ENCODE data around the gene ANO4. TPM values are rescaled to one million over a fixed set of nuclear protein-coding genes. Genes with fewer than 3 reads are reported as not detected.

The ANO4 gene
- total and polyA plus RNA-seq, 2 donors (not counting 1 experiment from before 2014, with no cell fraction given): not detected

DNA sequence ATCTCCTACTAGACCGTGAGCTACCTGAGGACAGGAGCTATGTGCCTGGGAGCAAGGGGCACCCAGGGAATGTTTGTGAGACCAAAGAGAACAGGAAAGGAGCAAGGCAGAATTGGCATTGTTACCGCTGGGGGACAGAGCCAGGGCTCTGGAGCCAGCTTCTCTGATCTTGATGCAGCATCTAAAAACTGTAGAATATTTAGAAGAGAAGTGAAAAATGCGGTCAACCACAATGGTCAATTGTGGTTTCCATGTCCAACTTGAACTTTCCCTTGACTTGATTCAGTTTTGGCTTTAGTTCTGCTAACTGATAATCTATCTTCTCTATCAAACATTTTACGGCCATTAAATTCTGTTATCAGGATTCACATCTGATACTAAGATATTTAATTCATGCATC lies 201.2 kb downstream of the ANO4 start:
- DNase-seq (no peak), ATAC-seq (ENCODE audit: low read depth) (no peak)
- TF ChIP-seq EZH2 (IDR thresholded peaks at IDR 0.05; ENCODE audit: borderline replicate concordance, insufficient read depth, low read depth, low read length, poor library complexity, severe bottlenecking): no peak
- TF ChIP-seq, protein P1, sequence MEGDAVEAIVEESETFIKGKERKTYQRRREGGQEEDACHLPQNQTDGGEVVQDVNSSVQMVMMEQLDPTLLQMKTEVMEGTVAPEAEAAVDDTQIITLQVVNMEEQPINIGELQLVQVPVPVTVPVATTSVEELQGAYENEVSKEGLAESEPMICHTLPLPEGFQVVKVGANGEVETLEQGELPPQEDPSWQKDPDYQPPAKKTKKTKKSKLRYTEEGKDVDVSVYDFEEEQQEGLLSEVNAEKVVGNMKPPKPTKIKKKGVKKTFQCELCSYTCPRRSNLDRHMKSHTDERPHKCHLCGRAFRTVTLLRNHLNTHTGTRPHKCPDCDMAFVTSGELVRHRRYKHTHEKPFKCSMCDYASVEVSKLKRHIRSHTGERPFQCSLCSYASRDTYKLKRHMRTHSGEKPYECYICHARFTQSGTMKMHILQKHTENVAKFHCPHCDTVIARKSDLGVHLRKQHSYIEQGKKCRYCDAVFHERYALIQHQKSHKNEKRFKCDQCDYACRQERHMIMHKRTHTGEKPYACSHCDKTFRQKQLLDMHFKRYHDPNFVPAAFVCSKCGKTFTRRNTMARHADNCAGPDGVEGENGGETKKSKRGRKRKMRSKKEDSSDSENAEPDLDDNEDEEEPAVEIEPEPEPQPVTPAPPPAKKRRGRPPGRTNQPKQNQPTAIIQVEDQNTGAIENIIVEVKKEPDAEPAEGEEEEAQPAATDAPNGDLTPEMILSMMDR (IDR thresholded peaks at IDR 0.05): no peak
- Histone ChIP-seq H3K4me1 (ENCODE audit: control insufficient read depth in 2 of 2, insufficient read depth in 2 of 2, low read length in 2 of 2) (no peaks in the 10 kb centered on the region), H3K4me2 (replicated peaks; ENCODE audit: low read depth, low read length, poor library complexity, severe bottlenecking) (no peak overlapping the region), H3K9me3 (ENCODE audit: control extremely low read depth in 1 of 3, control insufficient read depth in 2 of 3, insufficient read depth in 1 of 3, low read length in 2 of 3) (no peaks in the 10 kb centered on the region), H3K36me3 (replicated peaks in 1 of 2; ENCODE audit: control extremely low read depth in 1 of 2, control insufficient read depth in 1 of 2, extremely low read depth in 1 of 2, insufficient read depth in 2 of 2, low read length in 1 of 2) (no peaks in the 10 kb centered on the region), H3K9ac (ENCODE audit: low read length) (no peak overlapping the region), H3K27ac (ENCODE audit: low read length in 2 of 2) (no peak overlapping the region), H3K4me3 (ENCODE audit: control extremely low read depth in 1 of 5, extremely low read depth in 1 of 5, insufficient read depth in 1 of 5, low read depth in 2 of 5, low read length in 4 of 5) (no peak overlapping the region), H3K79me2 (ENCODE audit: control insufficient read depth, insufficient read depth, low read length) (no peaks in the 10 kb centered on the region), H4K20me1 (ENCODE audit: control insufficient read depth, insufficient read depth, low read length, poor library complexity, severe bottlenecking) (no peaks in the 10 kb centered on the region), H2AFZ (ENCODE audit: insufficient read depth, low read depth, low read length, poor library complexity, severe bottlenecking) (no peak overlapping the region), H3K27me3 (replicated peaks in 1 of 4; ENCODE audit: control extremely low read depth in 1 of 4, control insufficient read depth in 3 of 4, insufficient read depth in 4 of 4, low read length in 3 of 4) (no peaks in the 10 kb centered on the region)
- Mint-ChIP-seq H3K27ac (no peak overlapping the region), H3K4me1 (no peaks in the 10 kb centered on the region), H3K4me3 (no peak overlapping the region), H3K9me3 (ENCODE audit: insufficient read depth) (no peaks in the 10 kb centered on the region), H3K27me3 (peaks cover 6% of the 10 kb centered on the region)
- CTCF ChIA-PET: no interaction called here
- POLR2A ChIA-PET: no interaction called here
- intact Hi-C loops (cut with micrococcal nuclease): no loop called here
- WGBS (ENCODE audit: insufficient coverage): 86% methylated on average over 2 of the region's 4 CpGs

DNA sequence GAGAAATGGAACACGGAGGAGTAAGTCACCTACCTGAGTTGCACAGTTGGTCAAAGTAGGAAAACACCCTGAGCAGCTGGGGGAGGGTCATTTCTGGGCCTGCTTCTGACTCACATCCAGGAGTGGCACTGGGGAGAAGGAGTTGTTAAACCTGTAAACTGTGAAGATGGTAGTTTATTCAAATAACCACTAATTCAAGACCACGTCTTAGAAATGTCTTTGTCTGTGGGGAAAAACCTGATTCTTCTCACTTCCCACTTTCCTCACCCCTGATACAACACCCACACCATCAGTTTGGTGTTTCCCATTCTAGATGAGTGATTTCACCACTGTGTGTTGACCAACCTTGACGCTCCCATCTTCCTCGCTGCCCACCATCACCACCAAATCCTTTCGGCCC lies 207.1 kb downstream of the ANO4 start:
- Histone ChIP-seq H3K79me2 (ENCODE audit: control insufficient read depth, insufficient read depth, low read length) (no peaks in the 10 kb centered on the region), H3K4me2 (replicated peaks; ENCODE audit: low read depth, low read length, poor library complexity, severe bottlenecking) (no peak overlapping the region), H3K4me3 (ENCODE audit: control extremely low read depth in 1 of 5, extremely low read depth in 1 of 5, insufficient read depth in 1 of 5, low read depth in 2 of 5, low read length in 4 of 5) (no peak overlapping the region), H4K20me1 (ENCODE audit: control insufficient read depth, insufficient read depth, low read length, poor library complexity, severe bottlenecking) (no peaks in the 10 kb centered on the region), H3K4me1 (ENCODE audit: control insufficient read depth in 2 of 2, insufficient read depth in 2 of 2, low read length in 2 of 2) (no peaks in the 10 kb centered on the region), H3K9me3 (ENCODE audit: control extremely low read depth in 1 of 3, control insufficient read depth in 2 of 3, insufficient read depth in 1 of 3, low read length in 2 of 3) (no peaks in the 10 kb centered on the region), H3K9ac (ENCODE audit: low read length) (no peak overlapping the region), H3K27ac (ENCODE audit: low read length in 2 of 2) (no peak overlapping the region), H2AFZ (ENCODE audit: insufficient read depth, low read depth, low read length, poor library complexity, severe bottlenecking) (no peak overlapping the region), H3K36me3 (replicated peaks in 1 of 2; ENCODE audit: control extremely low read depth in 1 of 2, control insufficient read depth in 1 of 2, extremely low read depth in 1 of 2, insufficient read depth in 2 of 2, low read length in 1 of 2) (no peaks in the 10 kb centered on the region), H3K27me3 (replicated peaks in 1 of 4; ENCODE audit: control extremely low read depth in 1 of 4, control insufficient read depth in 3 of 4, insufficient read depth in 4 of 4, low read length in 3 of 4) (no peaks in the 10 kb centered on the region)
- Mint-ChIP-seq H3K9me3 (ENCODE audit: insufficient read depth) (no peaks in the 10 kb centered on the region), H3K27ac (no peak overlapping the region), H3K27me3 (no peaks in the 10 kb centered on the region), H3K4me3 (no peak overlapping the region), H3K4me1 (no peaks in the 10 kb centered on the region)
- ChIA-PET CTCF (no interaction called here), POLR2A (no interaction called here)
- TF ChIP-seq EZH2 (IDR thresholded peaks at IDR 0.05; ENCODE audit: borderline replicate concordance, insufficient read depth, low read depth, low read length, poor library complexity, severe bottlenecking): no peak
- TF ChIP-seq, protein P1 (IDR thresholded peaks at IDR 0.05): no peak
- ATAC-seq (ENCODE audit: low read depth): no peak
- WGBS (ENCODE audit: insufficient coverage): 65% methylated on average over 4 of the region's 5 CpGs
- intact Hi-C loops (cut with micrococcal nuclease): no loop called here
- no peak for DNase-seq

Data from B cell (primary cell).